UCSD-AML1 (cell line): Measurements from ENCODE around the gene GOLGA3.
"Not testable (repeated sequence)": the region's sequence is repeated elsewhere in the genome, so short reads cannot be mapped to it uniquely, and the experiment has no call there.

Experiments used
- DNase-seq: peaks from one replicate; lab custom pipeline; 2025; ENCODE audit not compliant: unreplicated experiment; lab: John Stamatoyannopoulos, UW

Gene GOLGA3, protein sequence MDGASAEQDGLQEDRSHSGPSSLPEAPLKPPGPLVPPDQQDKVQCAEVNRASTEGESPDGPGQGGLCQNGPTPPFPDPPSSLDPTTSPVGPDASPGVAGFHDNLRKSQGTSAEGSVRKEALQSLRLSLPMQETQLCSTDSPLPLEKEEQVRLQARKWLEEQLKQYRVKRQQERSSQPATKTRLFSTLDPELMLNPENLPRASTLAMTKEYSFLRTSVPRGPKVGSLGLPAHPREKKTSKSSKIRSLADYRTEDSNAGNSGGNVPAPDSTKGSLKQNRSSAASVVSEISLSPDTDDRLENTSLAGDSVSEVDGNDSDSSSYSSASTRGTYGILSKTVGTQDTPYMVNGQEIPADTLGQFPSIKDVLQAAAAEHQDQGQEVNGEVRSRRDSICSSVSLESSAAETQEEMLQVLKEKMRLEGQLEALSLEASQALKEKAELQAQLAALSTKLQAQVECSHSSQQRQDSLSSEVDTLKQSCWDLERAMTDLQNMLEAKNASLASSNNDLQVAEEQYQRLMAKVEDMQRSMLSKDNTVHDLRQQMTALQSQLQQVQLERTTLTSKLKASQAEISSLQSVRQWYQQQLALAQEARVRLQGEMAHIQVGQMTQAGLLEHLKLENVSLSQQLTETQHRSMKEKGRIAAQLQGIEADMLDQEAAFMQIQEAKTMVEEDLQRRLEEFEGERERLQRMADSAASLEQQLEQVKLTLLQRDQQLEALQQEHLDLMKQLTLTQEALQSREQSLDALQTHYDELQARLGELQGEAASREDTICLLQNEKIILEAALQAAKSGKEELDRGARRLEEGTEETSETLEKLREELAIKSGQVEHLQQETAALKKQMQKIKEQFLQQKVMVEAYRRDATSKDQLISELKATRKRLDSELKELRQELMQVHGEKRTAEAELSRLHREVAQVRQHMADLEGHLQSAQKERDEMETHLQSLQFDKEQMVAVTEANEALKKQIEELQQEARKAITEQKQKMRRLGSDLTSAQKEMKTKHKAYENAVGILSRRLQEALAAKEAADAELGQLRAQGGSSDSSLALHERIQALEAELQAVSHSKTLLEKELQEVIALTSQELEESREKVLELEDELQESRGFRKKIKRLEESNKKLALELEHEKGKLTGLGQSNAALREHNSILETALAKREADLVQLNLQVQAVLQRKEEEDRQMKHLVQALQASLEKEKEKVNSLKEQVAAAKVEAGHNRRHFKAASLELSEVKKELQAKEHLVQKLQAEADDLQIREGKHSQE (N-terminal part only)

DNA sequence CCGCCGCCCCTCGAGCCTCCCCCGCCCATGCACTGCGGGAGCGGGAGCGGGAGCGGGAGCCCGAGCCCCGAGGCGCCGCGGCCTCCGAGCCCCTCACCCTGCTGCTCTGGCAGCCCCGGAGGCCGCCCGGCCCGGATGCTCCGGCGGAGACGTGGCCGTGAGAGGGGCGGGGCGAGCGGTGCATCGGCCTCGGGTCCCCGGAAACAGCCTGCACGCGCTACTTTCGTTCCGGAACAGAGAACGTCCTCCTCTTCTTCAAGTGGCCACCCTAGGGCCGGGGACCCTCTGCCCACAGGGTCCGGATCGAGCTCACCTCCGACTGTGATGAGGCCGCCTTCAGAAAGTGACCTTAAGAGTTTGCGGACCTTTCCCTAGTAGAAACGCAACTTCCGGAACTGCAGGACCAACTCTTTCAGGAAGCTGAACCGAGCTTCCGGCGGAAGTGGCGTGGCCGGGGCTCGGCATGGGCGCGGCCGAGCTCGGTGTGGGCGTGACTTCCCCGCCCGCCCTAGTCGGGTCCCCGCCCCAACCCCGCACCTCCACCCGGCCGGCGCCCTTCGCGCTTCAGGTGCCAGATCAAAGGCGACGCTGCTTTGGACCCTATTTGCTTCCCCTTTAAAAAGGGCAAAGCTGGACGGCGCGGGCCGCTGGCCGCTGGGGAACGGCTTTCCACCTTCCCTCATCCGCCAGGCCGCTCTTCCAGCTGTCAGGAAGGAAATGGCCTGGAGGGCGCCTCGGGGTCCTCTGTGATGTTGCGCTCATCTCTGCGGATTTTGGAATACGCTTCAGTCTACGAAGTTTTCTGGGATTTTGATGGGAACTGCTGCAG is at the start of gene GOLGA3:
Gene GOLGA3 (minus strand): TSS at position 164 of the 829 bp plus-strand sequence. CDS start 6,741 bp downstream, outside the sequence.
- DNase-seq = peak; percentile 93

GRCh38 chr12:132874620-132875019 is 46.0 kb upstream of the GOLGA3 start:
- not testable (repeated sequence) for DNase-seq

GRCh38 chr12:132874175-132874574 is 45.5 kb upstream of the GOLGA3 start:
- no peak for DNase-seq

DNA sequence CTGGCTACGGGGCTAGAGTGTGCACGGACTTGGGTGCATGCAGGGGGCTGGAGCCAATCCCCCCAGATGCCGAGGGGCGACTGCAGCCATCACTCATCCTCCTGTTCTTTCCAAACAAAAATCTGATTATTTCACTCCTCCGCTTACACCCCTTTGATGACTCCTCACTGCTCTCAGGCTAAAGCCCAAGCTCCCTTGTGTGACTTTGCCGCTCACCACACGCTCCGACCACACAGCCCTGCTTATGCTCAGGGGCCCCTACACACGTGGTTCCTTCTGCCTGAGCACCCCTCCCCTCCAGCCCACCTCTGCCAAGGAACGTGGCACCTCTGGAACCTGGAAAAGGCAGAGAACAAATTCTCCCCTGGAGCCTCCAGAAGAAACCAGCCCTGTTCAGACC is 45.1 kb upstream of the GOLGA3 start:
- no peak for DNase-seq

- DNase-seq = no peak
Measured at GRCh38 chr12:132872975-132873421, 44.3 kb upstream of the GOLGA3 start.

GRCh38 chr12:132872073-132872855 is 43.6 kb upstream of the GOLGA3 start:
- DNase-seq = no peak

DNA sequence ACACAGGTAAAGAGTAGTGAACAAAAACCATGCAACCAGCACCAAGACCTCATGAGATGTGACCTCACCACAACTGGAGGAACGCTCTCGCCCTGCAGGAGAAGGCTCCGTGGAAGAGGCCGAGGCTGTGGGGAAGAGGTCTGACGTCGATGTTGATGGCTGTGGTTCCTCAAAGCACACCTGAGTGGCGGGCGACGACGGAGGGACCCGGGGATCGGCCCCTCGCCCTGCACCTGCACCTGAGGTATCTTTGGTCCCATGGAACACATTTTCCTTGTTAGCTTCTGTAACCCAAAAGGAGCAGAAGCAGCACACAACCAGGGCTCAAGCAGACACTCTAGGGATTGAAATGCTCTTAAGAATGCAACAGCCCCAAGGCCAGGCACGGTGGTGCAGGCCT is 40.9 kb upstream of the GOLGA3 start:
- DNase-seq = no peak

GRCh38 chr12:132866251-132866828 is 37.7 kb upstream of the GOLGA3 start:
- no peak for DNase-seq

- no peak for DNase-seq
Measured at GRCh38 chr12:132861558-132861957, 32.9 kb upstream of the GOLGA3 start.

DNA sequence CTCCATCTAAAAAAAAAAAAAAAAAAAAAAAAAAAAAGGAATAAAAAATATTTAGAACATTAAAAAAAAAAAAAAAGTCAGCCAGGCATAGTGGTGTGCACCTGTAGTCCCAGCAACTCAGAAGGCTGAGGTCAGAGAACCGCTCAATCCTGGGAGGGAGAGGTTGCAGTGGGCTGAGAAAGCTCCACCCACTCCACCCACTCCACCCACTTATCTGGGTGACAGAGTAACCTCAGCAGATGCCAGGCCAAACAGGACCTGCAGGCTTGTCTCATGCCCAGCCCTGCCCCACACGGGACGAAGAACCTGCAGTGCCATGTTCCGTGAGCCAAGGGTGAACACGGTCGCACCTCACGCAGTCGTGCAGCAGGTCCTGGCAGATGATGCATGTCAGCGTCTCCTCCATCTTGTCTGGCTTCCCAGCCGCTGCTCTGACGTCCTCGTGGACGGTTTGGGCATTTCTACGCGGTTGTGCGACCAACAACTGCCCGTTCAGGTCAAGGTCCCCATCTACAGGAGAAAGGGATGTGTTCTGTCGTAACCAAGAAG is 30.1 kb upstream of the GOLGA3 start:
- no peak for DNase-seq

DNA sequence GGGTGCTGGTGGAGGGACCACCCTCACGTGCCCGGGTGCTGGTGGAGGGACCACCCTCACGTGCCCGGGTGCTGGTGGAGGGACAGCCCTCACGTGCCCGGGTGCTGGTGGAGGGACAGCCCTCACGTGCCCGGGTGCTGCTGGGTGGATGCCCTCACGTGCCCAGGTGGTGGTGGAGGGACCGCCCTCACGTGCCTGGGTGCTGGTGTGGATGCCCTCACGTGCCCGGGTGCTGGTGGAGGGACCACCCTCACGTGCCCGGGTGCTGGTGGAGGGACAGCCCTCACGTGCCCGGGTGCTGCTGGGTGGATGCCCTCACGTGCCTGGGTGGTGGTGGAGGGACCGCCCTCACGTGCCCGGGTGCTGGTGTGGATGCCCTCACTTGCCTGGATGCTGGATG is 28.4 kb upstream of the GOLGA3 start:
- DNase-seq = not testable (repeated sequence)

DNA sequence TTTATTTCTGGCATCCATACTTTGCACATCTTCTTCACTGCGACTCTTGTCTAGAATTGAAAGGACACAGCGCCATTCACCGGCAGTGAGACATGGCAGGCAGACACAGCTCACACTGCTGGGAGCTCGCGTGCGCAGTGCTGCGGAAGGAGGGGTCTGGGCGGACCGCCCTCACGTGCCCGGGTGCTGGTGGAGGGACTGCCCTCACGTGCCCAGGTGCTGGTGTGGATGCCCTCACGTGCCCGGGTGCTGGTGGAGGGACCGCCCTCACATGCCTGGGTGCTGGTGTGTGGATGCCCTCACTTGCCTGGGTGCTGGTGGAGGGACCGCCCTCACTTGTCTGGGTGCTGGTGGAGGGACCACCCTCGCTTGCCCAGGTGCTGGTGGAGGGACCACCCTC is 27.9 kb upstream of the GOLGA3 start:
- DNase-seq = no peak

- not testable (repeated sequence) for DNase-seq
Measured at GRCh38 chr12:132855211-132855610, 26.5 kb upstream of the GOLGA3 start.

GRCh38 chr12:132853285-132854092 is 24.8 kb upstream of the GOLGA3 start:
- DNase-seq = no peak

DNA sequence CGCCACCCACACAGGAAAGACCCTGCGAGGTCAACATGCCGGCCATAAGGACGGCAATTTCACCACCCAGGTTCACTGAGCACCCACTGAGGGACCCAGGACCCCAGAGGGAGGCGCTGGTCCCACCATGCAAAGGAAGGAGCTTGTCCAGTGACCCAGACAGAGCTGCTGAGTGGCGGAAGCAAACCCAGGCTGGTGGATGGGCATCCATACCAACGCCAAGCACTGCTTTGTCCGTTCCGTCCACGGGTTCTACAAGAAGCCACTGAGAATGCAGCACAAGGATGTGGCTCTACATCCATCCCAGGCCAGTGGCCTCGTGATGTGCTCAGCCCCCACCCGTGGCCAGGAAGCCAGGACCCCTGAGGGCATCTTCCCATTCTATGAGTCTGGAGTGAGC is 23.8 kb upstream of the GOLGA3 start:
- no peak for DNase-seq

DNA sequence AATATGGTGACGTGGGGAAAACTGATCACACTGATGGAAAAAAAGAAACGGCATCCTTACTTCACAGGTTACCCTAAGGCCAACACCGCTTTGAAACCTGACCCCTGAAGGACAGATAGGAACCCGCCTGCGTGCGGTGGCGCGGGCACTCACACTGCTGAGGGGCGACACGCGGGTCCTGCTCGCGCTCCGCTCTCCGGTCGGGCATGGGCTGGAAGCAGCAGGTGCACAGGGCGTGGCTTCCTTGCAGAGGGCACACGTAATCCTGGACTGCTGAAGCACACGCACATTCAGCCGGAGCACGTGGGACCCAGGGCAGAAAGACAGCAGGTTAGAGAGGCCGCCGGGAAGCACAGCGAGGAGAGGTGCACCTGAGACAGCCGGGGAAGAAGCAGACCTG is 22.8 kb upstream of the GOLGA3 start:
- DNase-seq = no peak

GRCh38 chr12:132850291-132850690 is 21.6 kb upstream of the GOLGA3 start:
- DNase-seq = no peak

GRCh38 chr12:132848521-132848920 is 19.9 kb upstream of the GOLGA3 start:
- DNase-seq = no peak
